ENCODE measurements around the gene RPL22L1.
A peak's percentile ranks its signal among the peaks of the same experiment; 100 is the strongest.

DNA sequence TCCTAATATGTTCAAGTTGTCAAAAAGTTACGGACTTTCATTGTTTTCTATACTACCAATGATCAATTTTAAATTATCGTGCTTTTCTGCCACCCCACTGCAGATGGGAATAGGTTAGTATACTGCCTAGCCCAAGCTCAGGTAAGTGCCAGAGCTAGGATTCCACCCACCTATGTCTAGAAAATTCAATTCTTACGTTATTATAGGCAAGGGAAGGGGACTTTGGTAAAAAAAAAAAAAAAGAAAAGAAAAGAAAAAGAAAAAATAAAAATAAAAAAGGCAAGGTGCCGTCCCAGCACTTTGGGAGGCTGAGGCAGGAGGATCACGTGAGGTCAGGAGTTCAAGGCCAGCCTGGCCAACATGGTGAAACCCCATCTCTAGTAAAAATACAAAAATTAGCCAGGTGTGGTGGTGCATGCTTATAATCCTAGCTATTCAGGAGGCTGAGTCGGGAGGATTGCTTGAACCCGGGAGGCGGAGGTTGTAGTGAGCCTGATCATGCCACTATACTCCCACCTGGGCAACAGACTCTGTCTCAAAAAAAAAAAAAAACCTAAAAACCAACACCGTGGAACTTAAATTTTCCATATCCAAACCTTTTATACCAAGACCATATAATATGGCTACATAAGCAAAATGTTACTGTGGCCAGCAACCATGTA lies 1.3 kb downstream of the RPL22L1 start:
- no peak for TF ChIP-seq EZH2 (IDR thresholded peaks at IDR 0.05)
- 0 out of 2 replicates have a peak, but pooled peaks have one; percentile 21 for TF ChIP-seq POLR2AphosphoS5 (IDR thresholded peaks at IDR 0.05; ENCODE audit: borderline replicate concordance, low read depth, low read length)
- TF ChIP-seq FOXP2 (optimal IDR thresholded peaks at IDR 0.05; ENCODE audit: control extremely low read depth, extremely low read length, insufficient read depth), result no peak

Data from SK-N-MC (cell line).